Left forelimb (tissue), 1 donor: Measurements from ENCODE around the gene C2orf74.

Experiments
- DNase-seq: peaks from one replicate; pipeline ENCODE4 v3.0.0-alpha.2; 2018; ENCODE audit warnings: low spot score

Gene C2orf74

DNA sequence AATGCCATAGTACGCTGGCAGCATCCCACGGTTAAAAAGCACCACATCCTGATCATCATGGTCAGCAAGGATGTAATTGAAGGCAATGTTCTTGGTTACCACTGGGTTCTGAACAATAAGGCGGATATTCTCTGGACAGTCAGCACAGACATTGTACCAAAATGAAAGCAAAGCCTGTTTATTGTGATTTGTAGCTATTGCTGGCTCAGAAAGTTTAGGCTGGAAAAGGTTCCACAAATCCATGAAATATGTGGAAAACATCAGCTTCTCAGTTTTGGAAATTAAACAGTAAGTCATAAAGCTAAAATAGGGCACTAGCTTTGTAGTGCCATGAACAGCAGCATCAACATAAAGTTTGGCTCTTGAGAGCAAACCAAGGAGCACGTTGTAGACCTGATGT is 52.2 kb downstream of the C2orf74 start:
- no peak for DNase-seq
